Stimulated activated naive CD8-positive, alpha-beta T cell treated with anti-CD3 and anti-CD28 coated beads, Interleukin-15, Interleukin-2, amounts not matched to agents 100 U/mL and 50 U/mL, for 24 hours (primary cell): ENCODE measurements around the gene FMOD.
"Not testable (repeated sequence)": the region's sequence is repeated elsewhere in the genome, so short reads cannot be mapped to it uniquely, and the experiment has no call there.

Experiments
- ATAC-seq: fragments of 150-1000 bp; cut with Tn5 transposase; one replicate; pipeline ENCODE4 v1.10.0; 2021
- DNase-seq: peaks from one replicate; pipeline ENCODE4 v3.0.0; 2021

Gene FMOD

GRCh38 chr1:203326830-203327683 lies 23.9 kb downstream of the FMOD start:
- ATAC-seq (peak; percentile 88), DNase-seq (peak; percentile 93)

GRCh38 chr1:203325418-203326091 lies 25.4 kb downstream of the FMOD start:
- DNase-seq (no peak), ATAC-seq (no peak)

GRCh38 chr1:203325026-203325417 lies 25.9 kb downstream of the FMOD start:
- DNase-seq (peak; percentile 67), ATAC-seq (peak; percentile 31)

- DNase-seq, result no peak
- no peak for ATAC-seq
Measured at GRCh38 chr1:203324105-203325025, 26.6 kb downstream of the FMOD start.

- no peak for DNase-seq
- no peak for ATAC-seq
Measured at GRCh38 chr1:203323587-203323986, 27.3 kb downstream of the FMOD start.

- no peak for DNase-seq
- ATAC-seq, result no peak
Measured at GRCh38 chr1:203322500-203323179, 28.3 kb downstream of the FMOD start.

GRCh38 chr1:203321273-203322052 lies 29.5 kb downstream of the FMOD start:
- no peak for ATAC-seq

GRCh38 chr1:203320591-203321272 lies 30.2 kb downstream of the FMOD start:
- peak; percentile 51 for DNase-seq

More at GRCh38 chr1:203321273-203322052, 29.5 kb downstream of the FMOD start:
- no peak for DNase-seq

GRCh38 chr1:203318229-203318517 lies 32.7 kb downstream of the FMOD start:
- ATAC-seq (no peak), DNase-seq (no peak)

More at GRCh38 chr1:203320591-203321272, 30.2 kb downstream of the FMOD start:
- peak; percentile 44 for ATAC-seq

- no peak for DNase-seq
- ATAC-seq, result no peak
Measured at GRCh38 chr1:203317429-203318228, 33.3 kb downstream of the FMOD start.

- no peak for DNase-seq
- ATAC-seq, result no peak
Measured at GRCh38 chr1:203316626-203317093, 34.3 kb downstream of the FMOD start.

GRCh38 chr1:203314025-203314759 lies 36.7 kb downstream of the FMOD start:
- ATAC-seq, DNase-seq: not testable (repeated sequence)

GRCh38 chr1:203311368-203312301 lies 39.3 kb downstream of the FMOD start:
- no peak for DNase-seq
- ATAC-seq, result no peak

GRCh38 chr1:203308923-203309331 lies 42.0 kb downstream of the FMOD start:
- DNase-seq (no peak), ATAC-seq (no peak)

GRCh38 chr1:203308328-203308922 lies 42.5 kb downstream of the FMOD start:
- ATAC-seq (no peak), DNase-seq (no peak)

GRCh38 chr1:203307641-203308126 lies 43.2 kb downstream of the FMOD start:
- ATAC-seq (no peak), DNase-seq (no peak)

GRCh38 chr1:203306965-203307541 lies 43.9 kb downstream of the FMOD start:
- ATAC-seq, result no peak
- peak; percentile 67 for DNase-seq
